BJ (cell line): ENCODE results near the gene PBX3. TPM values are rescaled to one million over a fixed set of nuclear protein-coding genes. Genes with fewer than 3 reads are reported as not detected.

Experiments used
- CTCF ChIA-PET: fragments of 350-600 bp; formaldehyde crosslinking; extraction: SDS; loops from one replicate; lab custom pipeline; 2021; ENCODE audit warnings: antibody characterized with exemption, inconsistent platforms; lab: Yijun Ruan, JAX
- POLR2A ChIA-PET: fragments of 300-600 bp; sonication (Branson Sonifier 250); formaldehyde crosslinking; extraction: SDS; loops from one replicate; lab custom pipeline; 2021; ENCODE audit warnings: antibody characterized with exemption; lab: Charles Lee
- DNase-seq: peaks from one replicate; pipeline ENCODE4 v3.0.0-alpha.2; 2011; ENCODE audit warnings: low read depth
- H3K27me3 ChIP-seq: 2 replicates; pipeline ENCODE4 v1.6.0; 2011; ENCODE audit warnings: low read length; ENCODE audit not compliant: control insufficient read depth, insufficient read depth
- H3K36me3 ChIP-seq: 2 replicates; pipeline ENCODE4 v1.5.1; 2011; ENCODE audit warnings: low read length; ENCODE audit not compliant: control insufficient read depth, insufficient read depth
- H3K4me3 ChIP-seq: 2 replicates; pipeline ENCODE4 v1.5.1; 2011; ENCODE audit warnings: low read depth, mild to moderate bottlenecking, control low read depth, low read length
- CTCF ChIP-seq: IDR thresholded peaks from 2 replicates; pipeline ENCODE4 v1.5.1; 2011; ENCODE audit warnings: low read depth, mild to moderate bottlenecking, control low read depth, inconsistent platforms, low read length, moderate library complexity; ENCODE audit not compliant: insufficient read depth
- polyA plus RNA-seq: library from polyadenylated mRNA; depleted of rRNA; stranded (reverse); fragments of >200 nt; gene quantifications from 2 replicates; pipeline ENCODE4 v1.2.3, GENCODE V29; 2011

Gene PBX3
- polyA plus RNA-seq, 1 experiment = 27.9 TPM

DNA sequence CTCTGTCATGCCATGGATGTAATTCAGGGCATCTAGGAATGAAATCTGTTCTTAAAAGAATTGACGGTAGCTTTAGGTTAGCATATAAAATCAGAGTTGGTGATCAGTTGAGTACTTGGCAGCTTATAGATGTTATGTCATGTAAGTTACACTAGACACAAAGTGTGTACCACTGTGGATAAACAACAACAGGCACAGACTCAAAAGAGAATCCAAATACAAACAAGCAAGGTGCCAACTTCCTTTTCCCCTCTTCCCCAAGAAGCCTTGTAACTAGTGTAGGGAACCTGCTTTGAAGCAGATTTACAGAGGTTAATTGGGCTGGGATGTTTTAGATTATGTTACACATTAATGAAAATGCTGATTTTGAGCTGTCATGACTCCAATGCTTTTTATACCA is 167.2 kb downstream of the PBX3 start:
- TF ChIP-seq CTCF = no peak
- POLR2A ChIA-PET = no interaction called here

GRCh38 chr9:125915606-125916005 is 168.4 kb downstream of the PBX3 start:
- no peaks in the 10 kb centered on the region for H3K36me3 ChIP-seq
- CTCF ChIA-PET = interaction anchor here (1.2 kb wide), 1 partner anchor 9 kb away, joined by 3 read pairs; no protein-coding TSS in a partner anchor
- TF ChIP-seq CTCF = no peak
- DNase-seq = no peak
- POLR2A ChIA-PET = no interaction called here
- no peak overlapping the region for H3K4me3 ChIP-seq
- H3K27me3 ChIP-seq = no peaks in the 10 kb centered on the region

More for the DNA sequence above, 167.2 kb downstream of the PBX3 start:
- DNase-seq = no peak
- CTCF ChIA-PET = interaction anchor here (1.2 kb wide), 1 partner anchor 14 kb away, joined by 3 read pairs; no protein-coding TSS in a partner anchor
- Histone ChIP-seq H3K36me3 (no peaks in the 10 kb centered on the region), H3K4me3 (no peak overlapping the region), H3K27me3 (no peaks in the 10 kb centered on the region)

GRCh38 chr9:125919565-125919964 is 172.4 kb downstream of the PBX3 start:
- no peak overlapping the region for H3K4me3 ChIP-seq
- CTCF ChIA-PET = interaction anchor here (1.2 kb wide), 1 partner anchor 11 kb away, joined by 4 read pairs; no protein-coding TSS in a partner anchor
- no peaks in the 10 kb centered on the region for H3K27me3 ChIP-seq
- POLR2A ChIA-PET = no interaction called here
- no peak for TF ChIP-seq CTCF
- no peaks in the 10 kb centered on the region for H3K36me3 ChIP-seq
- DNase-seq = no peak

- DNase-seq = no peak
- Histone ChIP-seq H3K4me3 (no peak overlapping the region), H3K36me3 (no peaks in the 10 kb centered on the region), H3K27me3 (no peaks in the 10 kb centered on the region)
- POLR2A ChIA-PET = no interaction called here
- TF ChIP-seq CTCF = no peak
- CTCF ChIA-PET = interaction anchor here (0.9 to 1.2 kb wide), 2 partner anchors 9 to 10 kb away, joined by 3 to 4 read pairs; no protein-coding TSS in a partner anchor
These were observed 173.2 kb downstream of the PBX3 start for GRCh38 chr9:125920402-125920801.

- no peaks in the 10 kb centered on the region for H3K27me3 ChIP-seq
- POLR2A ChIA-PET = no interaction called here
- CTCF ChIA-PET = interaction anchor here (0.6 to 0.9 kb wide), 3 partner anchors 18 to 568 kb away, joined by 3 read pairs; no protein-coding TSS in a partner anchor
- TF ChIP-seq CTCF = no peak
- no peaks in the 10 kb centered on the region for H3K36me3 ChIP-seq
- H3K4me3 ChIP-seq = no peak overlapping the region
- no peak for DNase-seq
These were observed 175.7 kb downstream of the PBX3 start for GRCh38 chr9:125922854-125923253.
